Neuronal stem cell (in vitro differentiated cells): Measurements from ENCODE around the gene WRAP73.
A peak's percentile ranks its signal among the peaks of the same experiment; 100 is the strongest.

Experiments used
- DNase-seq: peaks from one replicate; pipeline ENCODE4 v3.0.0-alpha.2; 2013; ENCODE audit warnings: low spot score
- H2AFZ ChIP-seq: one replicate; pipeline ENCODE4 v1.6.1; 2013; ENCODE audit warnings: mild to moderate bottlenecking, low read length, inconsistent platforms
- H2AK5ac ChIP-seq: 2 replicates; pipeline ENCODE4 v1.6.1; 2013; ENCODE audit warnings: low read depth, mild to moderate bottlenecking, inconsistent platforms, low read length, moderate library complexity, mixed read lengths
- H2BK120ac ChIP-seq: 2 replicates; pipeline ENCODE4 v1.6.1; 2013; ENCODE audit warnings: low read depth, mild to moderate bottlenecking, inconsistent platforms, low read length, moderate library complexity, mixed read lengths
- H2BK12ac ChIP-seq: one replicate; pipeline ENCODE4 v1.6.1; 2013; ENCODE audit warnings: low read length, inconsistent platforms
- H2BK15ac ChIP-seq: 2 replicates; pipeline ENCODE4 v1.6.1; 2013; ENCODE audit warnings: mild to moderate bottlenecking, low read length, inconsistent platforms, mixed read lengths
- H2BK5ac ChIP-seq: one replicate; pipeline ENCODE4 v1.6.1; 2013; ENCODE audit warnings: inconsistent platforms, mild to moderate bottlenecking, low read length, moderate library complexity
- H3K14ac ChIP-seq: one replicate; pipeline ENCODE4 v1.6.1; 2013; ENCODE audit warnings: low read length, inconsistent platforms
- H3K18ac ChIP-seq: 2 replicates; pipeline ENCODE4 v1.6.1; 2013; ENCODE audit warnings: low read length, inconsistent platforms
- H3K23ac ChIP-seq: 2 replicates; pipeline ENCODE4 v1.6.1; 2013; ENCODE audit warnings: low read depth, mild to moderate bottlenecking, mixed read lengths, low read length, inconsistent platforms; ENCODE audit not compliant: poor library complexity
- H3K27ac ChIP-seq: replicated peaks from 3 replicates; pipeline ENCODE4 v1.5.1; 2013; ENCODE audit warnings: low read length, inconsistent platforms
- H3K27me3 ChIP-seq, 3 experiments: 2 replicates each; pipeline ENCODE4 v1.6.1; 2013; ENCODE audit warnings: low read length in 3 of 3, mild to moderate bottlenecking in 2 of 3, inconsistent platforms in 1 of 3, low read depth in 1 of 3, mixed read lengths in 1 of 3, moderate library complexity in 1 of 3; ENCODE audit not compliant: control insufficient read depth in 3 of 3, insufficient read depth in 3 of 3
- H3K36me3 ChIP-seq, 2 donors: replicated peaks in 1 of 2; 2 replicates each; pipeline ENCODE4 v1.6.1; 2013; ENCODE audit warnings: low read length in 2 of 2; ENCODE audit not compliant: control insufficient read depth in 2 of 2, insufficient read depth in 2 of 2
- H3K4ac ChIP-seq: 2 replicates; pipeline ENCODE4 v1.6.1; 2013; ENCODE audit warnings: inconsistent platforms, mild to moderate bottlenecking, low read length, moderate library complexity
- H3K4me1 ChIP-seq, 2 donors: 1 replicate in 1 of 2; 2 replicates in 1 of 2; pipeline ENCODE4 v1.6.1; 2013; ENCODE audit warnings: low read length in 2 of 2, low read depth in 1 of 2; ENCODE audit not compliant: control insufficient read depth in 2 of 2, insufficient read depth in 1 of 2
- H3K4me2 ChIP-seq: one replicate; pipeline ENCODE4 v1.6.1; 2013; ENCODE audit warnings: mild to moderate bottlenecking, low read length, inconsistent platforms; ENCODE audit not compliant: insufficient read depth, poor library complexity, severe bottlenecking
- H3K4me3 ChIP-seq, 2 donors: 2 replicates each; pipeline ENCODE4 v1.5.1; 2013; ENCODE audit warnings: low read length in 2 of 2, mild to moderate bottlenecking in 2 of 2, inconsistent platforms in 1 of 2, moderate library complexity in 1 of 2
- H3K79me1 ChIP-seq: one replicate; pipeline ENCODE4 v1.6.1; 2013; ENCODE audit warnings: low read depth, mild to moderate bottlenecking, inconsistent platforms, low read length, moderate library complexity
- H3K9ac ChIP-seq: one replicate; pipeline ENCODE4 v1.6.1; 2013; ENCODE audit warnings: mild to moderate bottlenecking, low read depth, low read length, inconsistent platforms; ENCODE audit not compliant: poor library complexity
- H3K9me3 ChIP-seq, 2 donors: replicated peaks in 1 of 2; 2 replicates each; pipeline versions ENCODE3 to v1.6.1; 2013; ENCODE audit warnings: low read length in 2 of 2, mild to moderate bottlenecking in 2 of 2, inconsistent platforms in 1 of 2, low read depth in 1 of 2, mixed read lengths in 1 of 2, moderate library complexity in 1 of 2; ENCODE audit not compliant: control insufficient read depth in 2 of 2, insufficient read depth in 1 of 2
- H4K8ac ChIP-seq: one replicate; pipeline ENCODE4 v1.6.1; 2013; ENCODE audit warnings: low read depth, mild to moderate bottlenecking, inconsistent platforms, low read length, moderate library complexity
- H4K91ac ChIP-seq: one replicate; pipeline ENCODE4 v1.6.1; 2013; ENCODE audit warnings: low read length, low read depth, mild to moderate bottlenecking, inconsistent platforms; ENCODE audit not compliant: poor library complexity
- WGBS, 2 donors: extraction: QIAGEN DNeasy Blood & Tissue Kit; methylation state at CpG; one replicate each; pipeline ENCODE4 v1.1.7; 2013; ENCODE audit warnings: missing lambda C conversion rate in 2 of 2, mixed read lengths in 1 of 2; ENCODE audit not compliant: insufficient read length in 2 of 2, insufficient replicate concordance in 1 of 2; ENCODE audit errors: extremely low coverage in 2 of 2; 5-methylcytosine and 5-hydroxymethylcytosine counted together

WRAP73 gene

GRCh38 chr1:3599816-3600215 lies 50.1 kb downstream of the WRAP73 start:
- Histone ChIP-seq H3K4me2 (no peak overlapping the region), H2BK15ac (peak overlapping the region; percentile 99), H3K4me3 (no peak overlapping the region), H2BK5ac (peak overlapping the region; percentile 90), H4K8ac (no peak overlapping the region), H2AK5ac (peak overlapping the region; percentile 99), H2AFZ (no peak overlapping the region), H3K23ac (peak overlapping the region; percentile 73), H3K9ac (peak overlapping the region; percentile 56), H2BK120ac (no peak overlapping the region), H3K9me3 (peaks cover 0 to 2% of the 10 kb centered on the region in 2 donors), H3K4ac (peak overlapping the region; percentile 4), H3K4me1 (peaks cover 23 to 24% of the 10 kb centered on the region in 2 donors), H3K14ac (peak overlapping the region; percentile 49), H2BK12ac (no peak overlapping the region), H3K79me1 (peaks cover 30% of the 10 kb centered on the region), H3K27me3 (no peaks in the 10 kb centered on the region), H4K91ac (peak overlapping the region; percentile 92), H3K27ac (no peak overlapping the region), H3K36me3 (peaks cover 4 to 7% of the 10 kb centered on the region in 2 donors), H3K18ac (peak overlapping the region; percentile 97)
- DNase-seq = no peak
- no CpG with 5 or more reads among the region's 15 CpGs for WGBS, 2 donors

- peak overlapping the region; percentile 97 for H2BK12ac ChIP-seq
- no peak overlapping the region for H3K4me2 ChIP-seq
- peak overlapping the region; percentile 23 for H3K4ac ChIP-seq
- H4K91ac ChIP-seq = peak overlapping the region; percentile 92
- H2BK5ac ChIP-seq = peak overlapping the region; percentile 90
- H3K36me3 ChIP-seq = peaks cover 4 to 6% of the 10 kb centered on the region in 2 donors
- H2BK15ac ChIP-seq = peak overlapping the region; percentile 99
- no CpG with 5 or more reads among the region's 16 CpGs for WGBS, 2 donors
- H3K4me3 ChIP-seq = no peak overlapping the region
- no peaks in the 10 kb centered on the region for H3K9me3 ChIP-seq
- peaks cover 26% of the 10 kb centered on the region for H3K79me1 ChIP-seq
- peaks cover 23 to 24% of the 10 kb centered on the region in 2 donors for H3K4me1 ChIP-seq
- H2AK5ac ChIP-seq = peak overlapping the region; percentile 99
- peak overlapping the region; percentile 82 for H3K14ac ChIP-seq
- H2AFZ ChIP-seq = no peak overlapping the region
- peak overlapping the region; percentile 97 for H3K18ac ChIP-seq
- H2BK120ac ChIP-seq = peak overlapping the region; percentile 72
- no peaks in the 10 kb centered on the region for H3K27me3 ChIP-seq
- no peak for DNase-seq
- H4K8ac ChIP-seq = peak overlapping the region; percentile 23
- peak overlapping the region; percentile 56 for H3K9ac ChIP-seq
- H3K23ac ChIP-seq = peak overlapping the region; percentile 73
- peak overlapping the region; percentile 46 for H3K27ac ChIP-seq
Measured at GRCh38 chr1:3599286-3599811, 50.6 kb downstream of the WRAP73 start.

- DNase-seq = no peak
- H2BK12ac ChIP-seq = peak overlapping the region; percentile 97
- WGBS, 2 donors = no CpG with 5 or more reads among the region's 30 CpGs
Measured at GRCh38 chr1:3598522-3599285, 51.2 kb downstream of the WRAP73 start.

GRCh38 chr1:3598051-3598491 lies 51.8 kb downstream of the WRAP73 start:
- peak overlapping the region; percentile 88 for H2AFZ ChIP-seq
- H3K36me3 ChIP-seq = peaks cover 4 to 6% of the 10 kb centered on the region in 2 donors
- WGBS, 2 donors = no CpG with 5 or more reads among the region's 26 CpGs
- H3K4me3 ChIP-seq = no peak overlapping the region
- H4K91ac ChIP-seq = peak overlapping the region; percentile 30
- H2BK12ac ChIP-seq = peak overlapping the region; percentile 84
- peak overlapping the region; percentile 97 for H3K18ac ChIP-seq
- H4K8ac ChIP-seq = peak overlapping the region; percentile 43
- peak overlapping the region; percentile 99 for H2BK15ac ChIP-seq
- H2BK120ac ChIP-seq = peak overlapping the region; percentile 94
- no peaks in the 10 kb centered on the region for H3K9me3 ChIP-seq
- H3K14ac ChIP-seq = peak overlapping the region; percentile 82
- peak overlapping the region; percentile 95 for H3K23ac ChIP-seq
- no peak overlapping the region for H3K4me2 ChIP-seq
- peak overlapping the region; percentile 32 for H3K27ac ChIP-seq
- DNase-seq = no peak
- no peaks in the 10 kb centered on the region for H3K27me3 ChIP-seq
- H2AK5ac ChIP-seq = peak overlapping the region; percentile 99
- H3K79me1 ChIP-seq = peaks cover 18% of the 10 kb centered on the region
- peak overlapping the region; percentile 90 for H2BK5ac ChIP-seq
- peak overlapping the region; percentile 93 for H3K4ac ChIP-seq
- H3K9ac ChIP-seq = peak overlapping the region; percentile 81
- peaks cover 31% of the 10 kb centered on the region in 2 donors for H3K4me1 ChIP-seq

More at GRCh38 chr1:3598522-3599285, 51.2 kb downstream of the WRAP73 start:
- Histone ChIP-seq H3K9me3 (no peaks in the 10 kb centered on the region), H3K27ac (peak overlapping the region; percentile 46), H2BK15ac (peak overlapping the region; percentile 99), H3K4me2 (peak overlapping the region; percentile 25), H3K14ac (peak overlapping the region; percentile 82), H3K23ac (peak overlapping the region; percentile 95), H3K4ac (peak overlapping the region; percentile 23), H3K27me3 (no peaks in the 10 kb centered on the region), H2AK5ac (peak overlapping the region; percentile 99), H2BK5ac (peak overlapping the region; percentile 90), H3K4me1 (peaks cover 26 to 27% of the 10 kb centered on the region in 2 donors), H3K9ac (peak overlapping the region; percentile 60), H3K18ac (peak overlapping the region; percentile 97), H2AFZ (peak overlapping the region; percentile 88), H3K4me3 (no peak overlapping the region), H3K36me3 (peaks cover 4 to 6% of the 10 kb centered on the region in 2 donors), H2BK120ac (peak overlapping the region; percentile 72), H3K79me1 (peaks cover 22% of the 10 kb centered on the region), H4K8ac (peak overlapping the region; percentile 23), H4K91ac (peak overlapping the region; percentile 92)
